Keratinocyte (primary cell): ENCODE measurements around the gene NOVA2. TPM values are rescaled to one million over a fixed set of nuclear protein-coding genes. Genes with fewer than 3 reads are reported as not detected.
A peak's percentile ranks its signal among the peaks of the same experiment; 100 is the strongest.

Experiments
- DNase-seq: peaks from one replicate; pipeline ENCODE4 v3.0.0-alpha.2; 2011; ENCODE audit warnings: low read depth, missing footprints, low spot score
- FAIRE-seq: peaks from 2 replicates; lab custom pipeline; 2011; peaks lifted over from hg19 to GRCh38; lab: Jason Lieb, UNC
- H2AFZ ChIP-seq: 2 replicates; pipeline ENCODE4 v1.6.0; 2012; ENCODE audit warnings: low read length, control low read depth, inconsistent platforms; ENCODE audit not compliant: control insufficient read depth
- H3K27ac ChIP-seq: 2 replicates; pipeline ENCODE4 v1.5.1; 2011; ENCODE audit warnings: low read length; ENCODE audit not compliant: control insufficient read depth, insufficient read depth
- H3K27me3 ChIP-seq: 3 replicates; pipeline ENCODE4 v1.6.0; 2011; ENCODE audit warnings: low read length; ENCODE audit not compliant: control insufficient read depth, insufficient read depth; ENCODE audit errors: extremely low read depth
- H3K36me3 ChIP-seq, 2 experiments: 2 replicates in 1 of 2; 3 replicates in 1 of 2; pipeline ENCODE4 v1.5.1; 2011; ENCODE audit warnings: low read length in 2 of 2, mild to moderate bottlenecking in 1 of 2; ENCODE audit not compliant: control insufficient read depth in 2 of 2, insufficient read depth in 2 of 2; ENCODE audit errors: extremely low read depth in 1 of 2
- H3K4me1 ChIP-seq: 3 replicates; pipeline ENCODE4 v1.5.1; 2011; ENCODE audit warnings: low read length; ENCODE audit not compliant: control insufficient read depth, insufficient read depth; ENCODE audit errors: extremely low read depth
- H3K4me2 ChIP-seq: 3 replicates; pipeline ENCODE4 v1.6.0; 2011; ENCODE audit warnings: low read depth, low read length; ENCODE audit not compliant: control insufficient read depth, insufficient read depth; ENCODE audit errors: extremely low read depth
- H3K4me3 ChIP-seq, 3 experiments: fragments of 200-600 bp in 1 of 3; sonication (generic) in 1 of 3; 2 replicates in 2 of 3; 3 replicates in 1 of 3; pipeline ENCODE4 v1.5.1; 2011 to 2016; ENCODE audit warnings: low read length in 3 of 3, mild to moderate bottlenecking in 3 of 3, control low read depth in 2 of 3, inconsistent platforms in 1 of 3, low read depth in 1 of 3, mixed read lengths in 1 of 3, mixed run types in 1 of 3, moderate library complexity in 1 of 3; ENCODE audit not compliant: control insufficient read depth in 2 of 3, insufficient read depth in 2 of 3; ENCODE audit errors: extremely low read depth in 1 of 3
- H3K79me2 ChIP-seq: 2 replicates; pipeline ENCODE4 v1.6.0; 2012; ENCODE audit warnings: low read length; ENCODE audit not compliant: control insufficient read depth, insufficient read depth
- H3K9ac ChIP-seq: 3 replicates; pipeline ENCODE4 v1.6.0; 2011; ENCODE audit warnings: low read length; ENCODE audit not compliant: control insufficient read depth, insufficient read depth; ENCODE audit errors: extremely low read depth
- H3K9me1 ChIP-seq: 3 replicates; pipeline ENCODE4 v1.6.0; 2011; ENCODE audit warnings: low read length; ENCODE audit not compliant: control insufficient read depth, insufficient read depth; ENCODE audit errors: extremely low read depth
- H3K9me3 ChIP-seq: 2 replicates; pipeline ENCODE4 v1.5.1; 2012; ENCODE audit warnings: low read depth, low read length; ENCODE audit not compliant: control insufficient read depth
- H4K20me1 ChIP-seq: 3 replicates; pipeline ENCODE4 v1.6.0; 2011; ENCODE audit warnings: low read length; ENCODE audit not compliant: control insufficient read depth, insufficient read depth; ENCODE audit errors: extremely low read depth
- CTCF ChIP-seq, 3 experiments: IDR thresholded peaks in 1 of 3; conservative IDR thresholded peaks in 1 of 3; optimal IDR thresholded peaks in 1 of 3; 2 replicates in 2 of 3; 3 replicates in 1 of 3; pipeline versions ENCODE3 to v1.5.1; 2011; ENCODE audit warnings: low read length in 3 of 3, mild to moderate bottlenecking in 3 of 3, moderate library complexity in 2 of 3, control low read depth in 1 of 3, inconsistent platforms in 1 of 3; ENCODE audit not compliant: insufficient read depth in 2 of 3; ENCODE audit errors: extremely low read depth in 1 of 3
- EZH2 ChIP-seq: IDR thresholded peaks from one replicate; pipeline ENCODE4 v1.6.1; 2012; ENCODE audit warnings: inconsistent platforms, mild to moderate bottlenecking, low read length, moderate library complexity
- dilution Hi-C: fragments of 300-500 bp; cut with MboI; formaldehyde crosslinking; loops from one replicate; pipeline ENCODE4 v1.7.0; 2020; ENCODE audit warnings: low sequenced_read_pairs; ENCODE audit not compliant: extremely low pct_ligation_motif_present
- polyA plus RNA-seq, 5 experiments: library from polyadenylated mRNA; depleted of rRNA in 3 of 5; stranded (reverse) in 3 of 5; stranded (forward) in 1 of 5; unstranded in 1 of 5; fragments of >200 nt; gene quantifications; 1 replicate in 1 of 5; 2 replicates in 3 of 5; 3 replicates in 1 of 5; pipeline versions ENCODE4 v1.2.1 to v1.2.3, GENCODE V29; 2011 to 2012; ENCODE audit warnings: missing spikeins in 2 of 5, low read depth in 1 of 5, low replicate concordance in 1 of 5

Gene NOVA2
- polyA plus RNA-seq, 1 donor (not counting 4 experiments of a cell fraction or from before 2014, with no cell fraction given), result not detected

- dilution Hi-C loops, result no loop called here
These were observed 84.3 kb downstream of the NOVA2 start for GRCh38 chr19:45889210-45889885.

GRCh38 chr19:45887200-45887710 lies 86.4 kb downstream of the NOVA2 start:
- dilution Hi-C loops, result no loop called here
- peak overlapping the region; percentile 65 to 89 (median 82) for H3K4me3 ChIP-seq
- peak overlapping the region; percentile 94 for H3K9ac ChIP-seq
- no peaks in the 10 kb centered on the region for H4K20me1 ChIP-seq
- no peaks in the 10 kb centered on the region for H3K9me1 ChIP-seq
- H3K4me2 ChIP-seq, result peak overlapping the region; percentile 96
- peak overlapping the region; percentile 94 for H3K27ac ChIP-seq
- H3K36me3 ChIP-seq, result peaks cover 0 to 4% of the 10 kb centered on the region in 2 experiments
- DNase-seq (no peak), FAIRE-seq (no peak)
- peak overlapping the region; percentile 99 for H2AFZ ChIP-seq
- H3K9me3 ChIP-seq, result no peaks in the 10 kb centered on the region
- peaks cover 1% of the 10 kb centered on the region for H3K27me3 ChIP-seq
- H3K4me1 ChIP-seq, result peaks cover 13% of the 10 kb centered on the region
- peaks cover 8% of the 10 kb centered on the region for H3K79me2 ChIP-seq
- TF ChIP-seq CTCF (optimal IDR thresholded peaks at IDR 0.05 in 1 of 3, IDR thresholded peaks at IDR 0.05 in 1 of 3, conservative IDR thresholded peaks at IDR 0.05 in 1 of 3; ENCODE audit: extremely low read depth in 1 of 3, insufficient read depth in 2 of 3, low read length in 3 of 3) (no peak), EZH2 (no peak)

More at GRCh38 chr19:45889210-45889885, 84.3 kb downstream of the NOVA2 start:
- H3K4me2 ChIP-seq, result no peak overlapping the region
- peaks cover 6% of the 10 kb centered on the region for H3K4me1 ChIP-seq
- peaks cover 7% of the 10 kb centered on the region for H3K79me2 ChIP-seq
- peaks cover 0 to 4% of the 10 kb centered on the region in 2 experiments for H3K36me3 ChIP-seq
- H4K20me1 ChIP-seq, result no peaks in the 10 kb centered on the region
- no peaks in the 10 kb centered on the region for H3K27me3 ChIP-seq
- FAIRE-seq (no peak), DNase-seq (no peak)
- H3K9ac ChIP-seq, result no peak overlapping the region
- TF ChIP-seq EZH2 (no peak), CTCF (optimal IDR thresholded peaks at IDR 0.05 in 1 of 3, IDR thresholded peaks at IDR 0.05 in 1 of 3, conservative IDR thresholded peaks at IDR 0.05 in 1 of 3; ENCODE audit: extremely low read depth in 1 of 3, insufficient read depth in 2 of 3, low read length in 3 of 3) (no peak)
- H3K27ac ChIP-seq, result no peak overlapping the region
- H3K9me3 ChIP-seq, result no peaks in the 10 kb centered on the region
- H2AFZ ChIP-seq, result no peak overlapping the region
- no peak overlapping the region for H3K4me3 ChIP-seq
- H3K9me1 ChIP-seq, result no peaks in the 10 kb centered on the region
